ENCODE measurements around the gene PCMTD2.

Gene PCMTD2
- long read RNA-seq, donor 1, transcript PCMTD2-203 (6 exons, 3,843 nt): major isoform, 16 of 23 reads
- long read RNA-seq, donor 1, partial matches to known transcripts: 5 of 23 reads
- long read RNA-seq, donor 1, other reads (novel, unspliced or antisense): 0 of 23 reads
- long read RNA-seq, donor 2, transcript PCMTD2-203 (6 exons, 3,843 nt): major isoform, 19 of 20 reads
- long read RNA-seq, donor 2, partial matches to known transcripts: 0 of 20 reads
- long read RNA-seq, donor 2, other reads (novel, unspliced or antisense): 0 of 20 reads
- long read RNA-seq, donor 3, transcript PCMTD2-203 (6 exons, 3,843 nt): major isoform, 15 of 19 reads
- long read RNA-seq, donor 3, partial matches to known transcripts: 0 of 19 reads
- long read RNA-seq, donor 3, other reads (novel, unspliced or antisense): 0 of 19 reads
- long read RNA-seq, donor 4, transcript PCMTD2-203 (6 exons, 3,843 nt): major isoform, 27 of 37 reads
- long read RNA-seq, donor 4, partial matches to known transcripts: 10 of 37 reads
- long read RNA-seq, donor 4, other reads (novel, unspliced or antisense): 0 of 37 reads
- long read RNA-seq, donor 5, transcript PCMTD2-203 (6 exons, 3,843 nt): major isoform, 13 of 18 reads
- long read RNA-seq, donor 5, partial matches to known transcripts: 5 of 18 reads
- long read RNA-seq, donor 5, other reads (novel, unspliced or antisense): 0 of 18 reads
- long read RNA-seq, donor 6, transcript PCMTD2-203 (6 exons, 3,843 nt): major isoform, 26 of 36 reads
- long read RNA-seq, donor 6, partial matches to known transcripts: 7 of 36 reads
- long read RNA-seq, donor 6, other reads (novel, unspliced or antisense): 0 of 36 reads
- long read RNA-seq, donor 7, transcript PCMTD2-203 (6 exons, 3,843 nt): major isoform, 49 of 62 reads
- long read RNA-seq, donor 7, partial matches to known transcripts: 10 of 62 reads
- long read RNA-seq, donor 7, other reads (novel, unspliced or antisense): 0 of 62 reads
- long read RNA-seq, donor 8, transcript PCMTD2-203 (6 exons, 3,843 nt): major isoform, 20 of 30 reads
- long read RNA-seq, donor 8, partial matches to known transcripts: 7 of 30 reads
- long read RNA-seq, donor 8, other reads (novel, unspliced or antisense): 0 of 30 reads

- peak; percentile 93 for DNase-seq
Observed at GRCh38 chr20:64255361-64256281, at the start of gene PCMTD2. Gene PCMTD2 (plus strand): TSS chr20:64255748. CDS start chr20:64259966, 4,218 bp downstream.

DNA sequence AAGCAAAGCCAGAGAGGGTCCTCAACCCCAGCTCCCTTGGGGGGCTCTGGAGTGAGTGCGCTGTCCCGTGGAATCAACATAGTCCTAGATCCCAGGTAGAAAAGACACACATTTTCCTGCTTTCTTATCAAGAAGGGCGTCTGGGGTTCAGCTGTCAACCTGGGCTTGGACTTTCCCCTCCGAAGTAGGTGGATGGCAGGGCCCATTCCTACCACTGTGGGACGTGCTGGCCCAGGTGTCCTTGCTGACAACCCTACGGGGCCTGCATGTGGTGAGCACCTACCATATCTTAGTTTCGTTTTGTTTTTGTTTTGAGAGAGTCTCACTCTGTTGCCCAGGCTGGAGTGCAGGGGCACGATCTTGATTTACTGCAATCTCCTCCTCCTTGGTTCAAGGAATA lies 48.9 kb upstream of the PCMTD2 start:
- DNase-seq: no peak

DNA sequence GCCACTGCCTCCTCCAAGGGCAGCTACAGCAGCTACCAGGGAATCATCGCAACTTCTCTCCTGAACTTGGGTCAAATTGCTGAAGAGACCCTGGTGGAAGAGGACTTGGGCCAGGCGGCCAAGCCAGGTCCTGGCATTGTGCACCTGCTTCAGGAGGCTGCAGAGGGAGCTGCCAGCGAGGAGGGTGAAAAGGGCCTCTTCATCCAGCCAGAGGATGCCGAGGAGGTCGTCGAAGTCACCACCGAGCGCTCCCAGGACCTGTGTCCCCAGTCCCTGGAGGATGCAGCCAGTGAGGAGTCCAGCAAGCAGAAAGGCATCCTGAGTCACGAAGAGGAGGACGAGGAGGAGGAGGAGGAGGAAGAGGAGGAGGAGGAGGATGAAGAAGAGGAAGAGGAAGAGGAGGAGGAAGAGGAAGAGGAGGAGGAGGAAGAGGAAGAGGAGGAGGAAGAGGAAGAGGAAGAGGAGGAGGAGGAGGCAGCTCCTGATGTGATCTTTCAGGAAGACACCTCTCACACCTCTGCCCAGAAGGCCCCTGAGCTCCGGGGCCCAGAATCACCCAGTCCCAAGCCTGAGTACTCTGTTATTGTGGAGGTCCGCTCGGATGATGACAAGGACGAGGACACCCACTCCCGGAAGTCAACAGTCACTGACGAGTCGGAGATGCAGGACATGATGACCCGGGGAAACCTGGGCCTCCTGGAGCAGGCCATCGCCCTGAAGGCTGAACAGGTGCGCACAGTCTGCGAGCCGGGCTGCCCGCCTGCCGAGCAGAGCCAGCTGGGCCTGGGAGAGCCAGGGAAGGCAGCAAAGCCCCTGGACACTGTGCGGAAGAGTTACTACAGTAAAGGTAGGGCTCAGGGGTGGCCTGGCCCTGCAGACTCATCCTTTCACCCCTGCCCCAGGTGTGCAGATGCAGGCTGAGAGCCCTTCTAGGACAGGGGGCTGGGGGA lies 47.6 kb upstream of the PCMTD2 start:
- DNase-seq: no peak

DNA sequence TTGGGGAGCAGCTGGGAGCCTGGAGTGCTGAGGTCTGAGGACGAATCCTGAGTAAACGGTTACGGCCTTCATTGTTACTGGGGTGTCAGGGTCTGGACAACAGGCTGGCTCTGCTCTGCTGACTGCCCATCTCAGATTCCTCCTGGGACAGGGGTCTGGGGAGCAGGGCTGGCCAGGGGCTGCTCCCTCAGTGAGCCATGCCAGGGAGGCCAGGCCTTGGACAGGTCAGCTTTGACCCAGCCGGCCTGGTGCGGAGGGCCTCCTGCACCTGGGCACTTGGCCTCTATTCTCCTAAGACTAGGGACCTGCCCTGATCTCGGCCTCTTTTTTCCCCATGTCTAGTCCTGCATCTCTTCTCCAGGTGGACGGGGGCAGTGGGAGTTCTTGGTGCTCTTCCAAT lies 46.4 kb upstream of the PCMTD2 start:
- no peak for DNase-seq

DNA sequence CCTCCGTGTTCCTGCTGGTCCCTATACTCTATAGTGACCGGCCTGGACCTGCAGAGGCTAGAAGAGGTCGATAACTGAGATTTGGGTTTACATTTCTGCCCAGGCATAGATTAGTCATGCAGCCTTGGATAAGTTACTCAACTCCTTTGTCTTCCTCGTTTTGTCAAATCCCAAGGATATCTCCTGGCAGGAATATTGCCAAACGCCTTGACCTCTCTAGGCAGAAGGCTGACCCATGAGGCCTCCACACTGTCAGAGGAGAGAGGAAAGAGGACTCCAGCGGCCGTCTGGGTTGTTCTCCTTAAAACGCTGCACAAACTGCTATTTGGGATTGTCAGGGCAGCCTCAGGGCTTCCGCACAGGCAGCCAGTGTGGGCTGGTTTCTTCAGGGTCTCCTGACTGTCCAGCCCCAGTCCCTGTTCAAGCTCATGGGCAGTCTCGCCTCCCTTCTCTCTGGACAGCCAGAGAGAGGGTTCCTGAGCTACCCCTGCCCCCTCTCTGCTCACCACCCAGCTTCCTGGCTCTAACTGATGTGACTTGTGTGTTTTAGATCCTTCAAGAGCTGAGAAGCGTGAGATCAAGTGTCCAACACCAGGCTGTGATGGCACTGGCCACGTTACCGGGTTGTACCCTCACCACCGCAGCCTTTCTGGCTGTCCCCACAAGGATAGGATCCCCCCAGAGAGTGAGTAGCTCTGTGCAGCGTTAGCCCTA lies 44.7 kb upstream of the PCMTD2 start:
- no peak for DNase-seq

DNA sequence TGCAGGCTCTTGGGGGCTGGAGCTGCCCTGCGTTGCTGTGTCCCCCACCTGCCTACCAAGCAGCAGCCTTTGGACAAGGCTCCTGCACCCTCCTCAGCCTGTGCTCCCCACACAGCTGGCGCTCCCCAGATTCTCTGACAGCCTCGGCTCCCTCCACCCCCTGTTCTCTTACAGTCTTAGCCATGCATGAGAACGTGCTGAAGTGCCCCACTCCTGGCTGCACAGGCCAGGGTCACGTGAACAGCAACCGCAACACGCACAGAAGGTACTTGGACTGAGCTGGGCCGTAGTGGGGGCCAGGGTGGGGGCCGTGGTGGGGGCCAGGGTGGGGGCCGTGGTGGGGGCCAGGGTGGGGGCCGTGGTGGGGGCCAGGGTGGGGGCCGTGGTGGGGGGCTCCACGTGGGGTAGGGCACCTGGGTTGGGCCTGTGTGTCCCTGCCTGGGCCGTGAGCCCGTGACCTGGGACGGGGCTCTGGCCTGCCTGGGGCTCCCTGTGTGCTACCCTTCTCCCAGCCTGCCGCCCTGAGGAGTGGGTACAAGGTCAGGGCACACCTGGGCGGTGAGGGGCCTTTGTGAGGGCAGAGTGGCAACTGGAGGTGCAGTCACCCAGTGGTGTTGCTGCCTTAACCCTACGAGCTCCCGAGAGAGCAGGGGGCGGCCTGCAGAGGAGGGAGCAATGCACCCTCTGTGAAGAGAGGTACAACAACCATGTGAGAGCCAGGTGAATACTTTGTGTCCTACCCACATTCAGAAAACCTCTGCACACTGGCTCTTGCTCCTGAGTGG lies 43.5 kb upstream of the PCMTD2 start:
- no peak for DNase-seq

GRCh38 chr20:64212755-64213154 lies 42.8 kb upstream of the PCMTD2 start:
- no peak for DNase-seq

GRCh38 chr20:64214113-64214512 lies 41.4 kb upstream of the PCMTD2 start:
- DNase-seq: no peak

DNA sequence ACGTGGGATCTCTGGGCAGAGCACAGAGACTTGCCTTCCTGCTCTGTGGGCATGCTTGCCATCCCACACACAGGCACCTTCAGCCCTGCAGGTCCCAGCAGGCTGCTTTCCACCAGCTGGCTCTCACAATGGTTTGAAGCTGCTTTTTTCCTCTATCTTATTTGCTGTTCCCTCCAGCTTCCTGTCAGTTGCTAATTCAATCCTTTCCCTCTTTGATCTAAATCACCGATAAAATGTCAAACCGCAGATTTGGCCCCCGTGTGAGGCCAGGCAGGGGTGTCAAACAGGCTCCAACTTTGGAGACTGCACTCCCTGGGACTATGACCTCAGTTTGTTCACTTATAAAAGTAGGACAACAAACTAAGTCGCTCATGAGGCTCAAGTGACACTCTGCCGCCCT lies 40.6 kb upstream of the PCMTD2 start:
- DNase-seq: no peak

- DNase-seq: no peak
Observed at GRCh38 chr20:64216036-64216435, 39.5 kb upstream of the PCMTD2 start.

DNA sequence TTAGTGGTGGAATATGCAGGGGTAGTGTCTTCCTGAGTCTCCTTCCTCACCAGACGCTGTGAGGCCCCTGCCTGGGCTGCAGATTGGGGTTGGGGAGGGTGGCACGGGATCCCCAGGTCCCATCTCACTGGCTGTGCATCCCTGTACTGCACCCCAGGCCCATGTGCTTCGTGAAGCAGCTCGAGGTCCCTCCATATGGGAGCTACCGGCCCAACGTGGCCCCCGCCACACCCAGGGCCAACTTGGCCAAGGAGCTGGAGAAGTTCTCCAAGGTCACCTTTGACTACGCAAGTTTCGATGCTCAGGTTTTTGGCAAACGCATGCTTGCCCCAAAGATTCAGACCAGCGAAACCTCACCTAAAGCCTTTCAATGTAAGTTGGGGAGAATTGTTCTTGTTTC lies 38.6 kb upstream of the PCMTD2 start:
- no peak for DNase-seq

GRCh38 chr20:64217539-64218221 lies 37.9 kb upstream of the PCMTD2 start:
- DNase-seq: no peak

DNA sequence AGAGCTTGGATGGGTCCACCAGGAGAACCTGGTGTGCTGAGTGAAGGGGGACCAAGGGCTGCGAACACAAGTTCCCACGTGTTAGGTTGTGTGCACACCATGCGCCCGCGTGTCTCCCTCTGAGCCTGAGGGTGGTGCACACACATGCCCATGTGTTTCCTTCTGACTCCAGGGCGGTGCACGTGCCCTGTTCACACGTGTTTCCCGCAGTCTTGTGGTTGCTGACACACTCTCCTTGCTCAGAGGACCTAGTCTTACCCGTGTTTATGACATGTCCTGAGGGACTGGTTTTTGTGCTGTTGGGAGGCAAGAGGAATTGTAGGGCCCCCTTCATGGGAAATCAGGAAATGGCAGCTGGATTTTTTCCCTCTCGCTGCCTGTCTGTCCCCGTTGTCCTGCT lies 36.3 kb upstream of the PCMTD2 start:
- DNase-seq: no peak

- DNase-seq: no peak
Observed at GRCh38 chr20:64219730-64220129, 35.8 kb upstream of the PCMTD2 start.

DNA sequence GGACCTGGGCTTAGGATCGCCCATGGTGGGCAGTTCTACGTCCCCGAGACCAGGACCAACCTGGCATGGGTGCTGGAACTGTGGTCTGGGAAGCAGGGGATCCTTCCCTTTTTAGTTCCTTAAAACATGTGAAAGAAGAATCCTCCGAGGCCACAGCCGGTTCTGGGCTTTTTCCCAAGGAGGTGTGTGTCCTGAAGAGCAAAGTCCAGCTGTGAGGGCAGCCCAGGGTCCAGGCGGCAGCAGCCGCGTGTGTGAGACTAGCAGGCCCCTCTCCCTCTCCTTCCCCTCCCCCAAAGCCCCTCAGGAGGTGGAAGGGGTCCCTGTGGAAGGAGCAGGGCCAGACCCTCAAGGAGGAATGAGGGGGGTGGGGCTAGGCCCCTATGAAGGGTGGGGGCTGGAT lies 35.1 kb upstream of the PCMTD2 start:
- no peak for DNase-seq

GRCh38 chr20:64220891-64221527 lies 34.5 kb upstream of the PCMTD2 start:
- no peak for DNase-seq

DNA sequence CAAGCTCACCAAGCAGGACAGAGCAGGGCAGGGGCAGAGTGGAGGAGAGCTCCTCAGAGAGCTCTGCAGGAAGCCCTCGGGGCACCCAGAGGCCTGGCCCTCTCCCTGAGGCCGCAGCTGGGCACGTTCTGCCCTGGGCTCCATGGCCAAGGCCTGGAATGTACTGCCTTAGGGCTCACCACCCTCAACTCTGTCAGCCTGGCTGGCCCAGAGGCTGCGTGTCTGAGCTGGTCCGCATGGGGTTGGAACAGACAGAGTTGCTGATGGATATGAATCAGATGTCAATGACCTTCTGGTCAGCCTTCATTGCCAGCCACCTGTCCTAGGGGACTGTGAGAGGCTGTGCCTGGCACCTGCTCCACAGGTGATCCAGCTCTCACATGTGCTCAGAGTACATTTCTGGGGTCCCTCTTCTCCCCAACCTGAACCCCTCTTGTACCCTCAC lies 33.2 kb upstream of the PCMTD2 start:
- DNase-seq: no peak
